ENCODE data around the gene TPSB2. TPM values are rescaled to one million over a fixed set of nuclear protein-coding genes. Genes with fewer than 3 reads are reported as not detected.

Gene TPSB2
- total and polyA plus RNA-seq, 8 donors = 0.13 to 55.5 (median 1.6) TPM; not detected in 4

DNA sequence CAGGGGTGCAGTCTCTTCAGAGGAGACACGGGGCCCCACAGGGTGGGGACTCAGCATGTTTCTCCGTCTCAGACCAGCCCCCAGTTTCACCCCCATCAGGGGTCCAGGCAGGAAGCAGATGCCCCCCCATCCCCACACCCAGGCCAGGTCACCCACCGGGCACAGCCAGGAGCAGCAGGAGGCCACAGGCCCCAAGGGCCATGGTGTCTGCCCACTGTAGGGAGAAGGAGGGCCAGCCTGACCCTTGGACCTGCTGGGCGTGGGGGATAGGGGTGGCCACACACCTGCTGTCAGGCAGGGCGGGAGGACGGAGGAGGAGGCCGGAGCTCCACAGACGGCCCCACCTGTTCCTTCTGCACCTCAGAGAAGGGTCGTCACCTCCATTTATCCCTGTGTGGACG, 4.9 kb downstream of the TPSB2 start, which contains the start of gene TPSG1:
Gene TPSG1, minus strand, starts transcription at position 218 of the 401 bp plus-strand sequence. Its CDS starts 16 bp downstream, at position 202.
- Histone ChIP-seq H3K4me3 (no peak within 1 kb of the TSS), H3K4me1 (no peaks in the 10 kb centered on the region), H3K27ac (no peak within 1 kb of the TSS), H3K27me3 (peaks cover 0 to 44% of the 10 kb centered on the region in 2 donors), H3K36me3 (no peaks in the 10 kb centered on the region), H3K9me3 (no peaks in the 10 kb centered on the region)
- DNase-seq (peak in 1 of 4 donors; percentile 62), ATAC-seq (no peak)
- intact Hi-C loops (cut with DNase I) = no loop called here
- no peak for TF ChIP-seq CTCF (IDR thresholded peaks at IDR 0.05)

DNA sequence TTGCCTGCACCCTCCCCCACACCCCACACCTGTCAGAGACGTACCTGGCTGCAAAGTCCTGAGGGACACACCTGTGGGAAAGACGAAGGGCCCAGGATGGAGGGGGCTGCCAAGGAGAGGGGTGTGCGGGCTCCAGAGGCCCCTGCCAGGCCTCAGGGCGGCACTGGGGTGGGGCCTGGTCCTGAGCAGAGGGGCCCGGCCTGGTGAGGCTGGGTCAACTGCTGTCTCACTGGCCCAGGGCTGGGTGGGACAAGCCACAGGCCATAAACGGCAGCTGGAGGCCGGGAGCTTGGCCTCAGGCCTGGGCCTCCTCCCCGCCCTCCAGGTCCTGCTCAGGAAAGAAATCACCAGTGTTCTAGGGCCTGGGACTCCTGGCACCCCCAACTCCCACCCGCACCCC, 5.4 kb downstream of the TPSB2 start:
- intact Hi-C loops (cut with DNase I) = no loop called here
- TF ChIP-seq CTCF (IDR thresholded peaks at IDR 0.05) = no peak
- no peaks in the 10 kb centered on the region for H3K4me1 ChIP-seq

GRCh38 chr16:1223355-1224214, 6.4 kb downstream of the TPSB2 start:
- no peak for ATAC-seq
- no peak for DNase-seq
- no peaks in the 10 kb centered on the region for H3K4me1 ChIP-seq
- H3K36me3 ChIP-seq = no peaks in the 10 kb centered on the region
- intact Hi-C loops (cut with DNase I) = no loop called here
- H3K27ac ChIP-seq = no peak overlapping the region
- peaks cover 0 to 44% of the 10 kb centered on the region in 2 donors for H3K27me3 ChIP-seq
- TF ChIP-seq CTCF (IDR thresholded peaks at IDR 0.05) = no peak
- H3K4me3 ChIP-seq = no peak overlapping the region
- no peaks in the 10 kb centered on the region for H3K9me3 ChIP-seq

More for the DNA sequence above, 5.4 kb downstream of the TPSB2 start:
- Histone ChIP-seq H3K36me3 (no peaks in the 10 kb centered on the region), H3K27ac (no peak overlapping the region), H3K9me3 (no peaks in the 10 kb centered on the region), H3K4me3 (no peak overlapping the region), H3K27me3 (peaks cover 0 to 44% of the 10 kb centered on the region in 2 donors)
- DNase-seq (no peak), ATAC-seq (no peak)

DNA sequence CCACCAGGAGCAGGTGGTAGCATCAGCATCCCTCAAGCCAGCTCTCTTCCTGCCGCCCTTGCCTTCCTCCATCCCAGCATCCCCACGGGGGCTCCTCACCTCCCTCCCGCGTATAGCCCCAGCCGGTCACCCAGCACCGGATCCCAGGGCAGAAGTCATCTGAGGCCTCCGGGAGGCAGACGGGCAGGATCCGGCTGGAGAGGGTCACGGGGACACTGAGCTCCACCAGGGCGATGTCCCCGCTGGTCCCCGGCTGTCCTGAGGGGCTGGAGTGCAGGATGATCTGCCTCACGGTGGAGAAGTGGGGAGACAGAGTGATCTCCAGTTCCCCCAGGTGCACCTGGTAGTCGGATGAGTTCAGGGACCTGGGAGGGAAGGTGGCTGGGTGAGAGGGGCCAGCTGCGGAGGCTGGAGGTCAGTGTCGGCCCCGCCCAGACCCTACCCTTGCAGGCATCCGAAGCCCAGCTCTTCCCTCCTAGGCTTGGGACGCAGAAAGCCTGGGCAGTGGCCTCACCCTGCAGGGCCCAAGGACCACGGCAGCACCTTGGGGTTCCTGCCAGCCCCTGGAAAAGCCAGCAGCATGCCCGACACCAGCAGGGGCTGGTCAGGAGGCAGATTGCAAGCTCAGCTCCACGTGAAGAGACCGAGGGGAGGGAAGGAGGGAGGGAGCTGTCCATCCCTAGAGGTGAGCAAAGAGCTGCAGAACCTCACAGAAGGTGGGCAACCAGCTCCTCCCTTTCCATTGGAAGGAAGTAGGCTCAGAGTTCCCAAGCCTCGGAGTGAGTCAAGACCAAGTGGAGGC, 7.2 kb downstream of the TPSB2 start:
- H3K9me3 ChIP-seq = no peaks in the 10 kb centered on the region
- H3K27me3 ChIP-seq = peaks cover 0 to 44% of the 10 kb centered on the region in 2 donors
- no peak overlapping the region for H3K4me3 ChIP-seq
- DNase-seq (no peak), ATAC-seq (no peak)
- no peaks in the 10 kb centered on the region for H3K4me1 ChIP-seq
- H3K36me3 ChIP-seq = no peaks in the 10 kb centered on the region
- intact Hi-C loops (cut with DNase I) = no loop called here
- no peak overlapping the region for H3K27ac ChIP-seq
- TF ChIP-seq CTCF (IDR thresholded peaks at IDR 0.05) = no peak

All from left lung (tissue), 10 donors.